HL-60 (cell line): ENCODE results near the gene MXRA7.

ENCODE experiments used
- CTCF ChIP-seq: IDR thresholded peaks from one replicate; pipeline ENCODE4 v1.5.1; 2011; ENCODE audit warnings: low read length, control low read depth, inconsistent platforms; ENCODE audit not compliant: insufficient read depth
- REST ChIP-seq: IDR thresholded peaks from 2 replicates; pipeline ENCODE4 v1.6.1; 2012; ENCODE audit warnings: low read depth; ENCODE audit not compliant: insufficient replicate concordance

DNA sequence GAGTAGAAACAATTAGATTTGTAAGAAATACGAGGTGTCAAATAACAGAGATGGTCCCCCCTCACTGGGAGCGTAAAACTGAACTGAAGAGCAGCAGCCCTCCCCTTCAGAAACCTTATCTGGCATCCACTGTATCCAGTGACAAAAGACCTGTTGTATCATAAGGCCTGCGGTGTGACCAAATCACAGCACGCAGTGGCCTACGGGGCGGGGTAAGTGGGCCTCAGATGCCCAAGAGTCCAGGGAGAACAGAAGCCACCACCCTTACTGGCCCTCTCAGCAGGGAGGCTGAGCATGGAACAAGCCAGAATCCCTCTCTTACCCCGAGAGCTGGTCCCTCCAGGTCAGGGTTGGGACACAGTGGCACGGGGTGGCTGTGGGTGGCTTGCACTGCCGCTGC is 10.2 kb upstream of the MXRA7 start:
- no peak for TF ChIP-seq CTCF
- TF ChIP-seq REST = no peak
